ENCODE data around the gene CDYL2. TPM values are rescaled to one million over a fixed set of nuclear protein-coding genes. Genes with fewer than 3 reads are reported as not detected.

Gene CDYL2
- polyA plus RNA-seq, 1 of the 3 experiments (the other 2 are of a cell fraction), result 0.03 TPM

DNA sequence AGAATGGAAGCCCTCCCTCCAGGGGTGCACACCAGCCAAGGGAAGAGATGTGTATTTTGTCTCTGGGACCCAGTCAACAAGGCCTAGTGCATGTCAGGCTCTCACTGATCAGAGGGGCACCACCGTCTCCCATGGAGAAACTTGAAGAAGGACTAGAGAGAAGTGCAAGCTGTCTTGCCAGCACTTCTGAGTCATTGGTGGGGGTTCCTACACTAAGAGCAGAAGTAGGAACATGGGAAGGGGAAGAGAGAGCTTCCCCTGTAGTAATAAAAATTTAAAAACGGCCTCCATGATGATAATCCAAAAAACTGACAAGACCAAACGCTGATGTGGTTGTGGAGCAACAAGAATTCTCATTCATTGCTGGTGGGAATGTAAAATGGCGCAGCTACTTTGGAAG, 217.3 kb downstream of the CDYL2 start (continued):
- TF ChIP-seq, protein P1, sequence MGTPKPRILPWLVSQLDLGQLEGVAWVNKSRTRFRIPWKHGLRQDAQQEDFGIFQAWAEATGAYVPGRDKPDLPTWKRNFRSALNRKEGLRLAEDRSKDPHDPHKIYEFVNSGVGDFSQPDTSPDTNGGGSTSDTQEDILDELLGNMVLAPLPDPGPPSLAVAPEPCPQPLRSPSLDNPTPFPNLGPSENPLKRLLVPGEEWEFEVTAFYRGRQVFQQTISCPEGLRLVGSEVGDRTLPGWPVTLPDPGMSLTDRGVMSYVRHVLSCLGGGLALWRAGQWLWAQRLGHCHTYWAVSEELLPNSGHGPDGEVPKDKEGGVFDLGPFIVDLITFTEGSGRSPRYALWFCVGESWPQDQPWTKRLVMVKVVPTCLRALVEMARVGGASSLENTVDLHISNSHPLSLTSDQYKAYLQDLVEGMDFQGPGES (IDR thresholded peaks at IDR 0.05; ENCODE audit: low read depth, low read length), result no peak

DNA sequence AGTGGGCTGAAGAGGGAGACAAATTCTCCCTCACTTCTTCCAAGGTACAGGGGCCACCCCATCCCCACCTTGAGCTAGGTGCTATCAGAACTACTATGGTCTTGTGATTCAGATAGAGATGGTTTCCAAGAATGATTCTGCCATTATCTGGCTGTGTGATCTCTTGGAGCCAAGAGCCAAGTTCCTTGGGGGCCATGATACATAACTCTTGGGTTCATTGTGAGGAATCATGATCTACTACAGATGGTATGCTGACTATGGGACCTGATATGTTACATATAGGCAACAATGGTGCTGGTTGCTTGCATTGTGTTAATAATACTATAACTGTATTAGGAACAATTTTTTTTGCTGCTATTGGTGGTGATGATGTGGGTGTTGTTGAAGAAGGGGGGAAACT, 217.9 kb downstream of the CDYL2 start:
- Histone ChIP-seq H3K9ac (no peak overlapping the region), H4K20me1 (ENCODE audit: insufficient read depth) (no peaks in the 10 kb centered on the region), H3K9me3 (no peaks in the 10 kb centered on the region), H3K4me3 (ENCODE audit: low read depth in 2 of 2, low read length in 1 of 2) (no peak overlapping the region), H3F3A (replicated peaks; ENCODE audit: insufficient read depth) (no peaks in the 10 kb centered on the region), H3K4me1 (ENCODE audit: control insufficient read depth in 1 of 2, insufficient read depth in 2 of 2, low read depth in 1 of 2, low read length in 1 of 2) (no peaks in the 10 kb centered on the region), H2AFZ (ENCODE audit: low read depth) (no peak overlapping the region), H3K79me2 (ENCODE audit: insufficient read depth) (no peaks in the 10 kb centered on the region), H3K27ac (ENCODE audit: low read depth in 2 of 2, low read length in 1 of 2) (no peak overlapping the region), H3K36me3 (replicated peaks in 1 of 2; ENCODE audit: control insufficient read depth in 1 of 2, insufficient read depth in 2 of 2, low read length in 1 of 2) (no peaks in the 10 kb centered on the region), H3K4me2 (no peak overlapping the region), H3K27me3 (ENCODE audit: insufficient read depth) (no peaks in the 10 kb centered on the region), H3K9me2 (no peaks in the 10 kb centered on the region)
- DNase-seq, result no peak
- TF ChIP-seq, protein P2, sequence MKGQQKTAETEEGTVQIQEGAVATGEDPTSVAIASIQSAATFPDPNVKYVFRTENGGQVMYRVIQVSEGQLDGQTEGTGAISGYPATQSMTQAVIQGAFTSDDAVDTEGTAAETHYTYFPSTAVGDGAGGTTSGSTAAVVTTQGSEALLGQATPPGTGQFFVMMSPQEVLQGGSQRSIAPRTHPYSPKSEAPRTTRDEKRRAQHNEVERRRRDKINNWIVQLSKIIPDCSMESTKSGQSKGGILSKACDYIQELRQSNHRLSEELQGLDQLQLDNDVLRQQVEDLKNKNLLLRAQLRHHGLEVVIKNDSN (IDR thresholded peaks at IDR 0.05; ENCODE audit: borderline replicate concordance, low read depth), result no peak
- TF ChIP-seq TCF12 (IDR thresholded peaks at IDR 0.05), result no peak
- TF ChIP-seq CHD2 (IDR thresholded peaks at IDR 0.05; ENCODE audit: low read length, partially characterized antibody), result no peak
- TF ChIP-seq, protein P3, sequence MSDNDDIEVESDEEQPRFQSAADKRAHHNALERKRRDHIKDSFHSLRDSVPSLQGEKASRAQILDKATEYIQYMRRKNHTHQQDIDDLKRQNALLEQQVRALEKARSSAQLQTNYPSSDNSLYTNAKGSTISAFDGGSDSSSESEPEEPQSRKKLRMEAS (IDR thresholded peaks at IDR 0.05; ENCODE audit: low read depth), result no peak
- no peak for TF ChIP-seq RAD21 (IDR thresholded peaks at IDR 0.05; ENCODE audit: low read length)
- TF ChIP-seq GABPA (IDR thresholded peaks at IDR 0.05; ENCODE audit: low read depth), result no peak
- TF ChIP-seq, protein P1 (IDR thresholded peaks at IDR 0.05; ENCODE audit: low read depth, low read length), result no peak
- no peak for TF ChIP-seq FOXJ3 (CRISPR knock-in tag; IDR thresholded peaks at IDR 0.05)
- no peak for TF ChIP-seq RCOR1 (IDR thresholded peaks at IDR 0.05; ENCODE audit: low read length)
- TF ChIP-seq, protein P4, sequence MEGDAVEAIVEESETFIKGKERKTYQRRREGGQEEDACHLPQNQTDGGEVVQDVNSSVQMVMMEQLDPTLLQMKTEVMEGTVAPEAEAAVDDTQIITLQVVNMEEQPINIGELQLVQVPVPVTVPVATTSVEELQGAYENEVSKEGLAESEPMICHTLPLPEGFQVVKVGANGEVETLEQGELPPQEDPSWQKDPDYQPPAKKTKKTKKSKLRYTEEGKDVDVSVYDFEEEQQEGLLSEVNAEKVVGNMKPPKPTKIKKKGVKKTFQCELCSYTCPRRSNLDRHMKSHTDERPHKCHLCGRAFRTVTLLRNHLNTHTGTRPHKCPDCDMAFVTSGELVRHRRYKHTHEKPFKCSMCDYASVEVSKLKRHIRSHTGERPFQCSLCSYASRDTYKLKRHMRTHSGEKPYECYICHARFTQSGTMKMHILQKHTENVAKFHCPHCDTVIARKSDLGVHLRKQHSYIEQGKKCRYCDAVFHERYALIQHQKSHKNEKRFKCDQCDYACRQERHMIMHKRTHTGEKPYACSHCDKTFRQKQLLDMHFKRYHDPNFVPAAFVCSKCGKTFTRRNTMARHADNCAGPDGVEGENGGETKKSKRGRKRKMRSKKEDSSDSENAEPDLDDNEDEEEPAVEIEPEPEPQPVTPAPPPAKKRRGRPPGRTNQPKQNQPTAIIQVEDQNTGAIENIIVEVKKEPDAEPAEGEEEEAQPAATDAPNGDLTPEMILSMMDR (IDR thresholded peaks at IDR 0.05), result no peak
- ChIA-PET CTCF (no interaction called here), POLR2A (no interaction called here)

DNA sequence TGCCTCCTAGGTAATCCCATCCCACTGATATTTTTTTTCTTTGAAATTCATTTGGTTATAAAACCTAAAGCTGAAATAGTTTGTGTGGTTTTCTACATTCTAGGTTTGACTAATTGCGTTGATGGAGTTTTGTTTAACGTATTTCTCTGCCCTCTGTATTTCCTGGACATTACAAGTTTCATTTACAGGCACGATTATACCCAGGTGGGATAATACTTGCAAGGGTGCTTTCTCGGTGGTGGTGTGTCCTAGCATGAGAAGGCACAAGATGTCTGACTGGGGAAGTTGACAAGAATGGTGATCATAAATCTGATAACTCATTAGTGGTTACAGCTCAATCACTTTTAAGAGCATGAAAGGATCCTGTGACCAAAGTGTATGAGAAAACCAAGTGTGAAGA, 218.6 kb downstream of the CDYL2 start:
- Histone ChIP-seq H3K9me3 (no peaks in the 10 kb centered on the region), H3K36me3 (replicated peaks in 1 of 2; ENCODE audit: control insufficient read depth in 1 of 2, insufficient read depth in 2 of 2, low read length in 1 of 2) (no peaks in the 10 kb centered on the region), H3K27me3 (ENCODE audit: insufficient read depth) (no peaks in the 10 kb centered on the region), H3K4me3 (ENCODE audit: low read depth in 2 of 2, low read length in 1 of 2) (no peak overlapping the region), H3K9ac (no peak overlapping the region), H3K79me2 (ENCODE audit: insufficient read depth) (no peaks in the 10 kb centered on the region), H4K20me1 (ENCODE audit: insufficient read depth) (no peaks in the 10 kb centered on the region), H3K4me2 (no peak overlapping the region), H2AFZ (ENCODE audit: low read depth) (no peak overlapping the region), H3K9me2 (no peaks in the 10 kb centered on the region), H3F3A (replicated peaks; ENCODE audit: insufficient read depth) (no peaks in the 10 kb centered on the region), H3K27ac (ENCODE audit: low read depth in 2 of 2, low read length in 1 of 2) (no peak overlapping the region), H3K4me1 (ENCODE audit: control insufficient read depth in 1 of 2, insufficient read depth in 2 of 2, low read depth in 1 of 2, low read length in 1 of 2) (no peaks in the 10 kb centered on the region)
- CTCF ChIA-PET, result no interaction called here
- WGBS (ENCODE audit: low lambda C conversion rate), result 10% methylated on average over 4 of the region's 4 CpGs
- DNase-seq, result no peak
- POLR2A ChIA-PET, result no interaction called here
- TF ChIP-seq FOXJ3 (CRISPR knock-in tag; IDR thresholded peaks at IDR 0.05) (no peak), JUND (IDR thresholded peaks at IDR 0.05) (no peak), TEAD4 (IDR thresholded peaks at IDR 0.05; ENCODE audit: borderline replicate concordance, insufficient read depth) (no peak), RCOR1 (IDR thresholded peaks at IDR 0.05; ENCODE audit: low read length) (no peak), CHD2 (IDR thresholded peaks at IDR 0.05; ENCODE audit: low read length, partially characterized antibody) (no peak)
- TF ChIP-seq, protein P1 (IDR thresholded peaks at IDR 0.05; ENCODE audit: low read depth, low read length), result no peak
- TF ChIP-seq, protein P5, sequence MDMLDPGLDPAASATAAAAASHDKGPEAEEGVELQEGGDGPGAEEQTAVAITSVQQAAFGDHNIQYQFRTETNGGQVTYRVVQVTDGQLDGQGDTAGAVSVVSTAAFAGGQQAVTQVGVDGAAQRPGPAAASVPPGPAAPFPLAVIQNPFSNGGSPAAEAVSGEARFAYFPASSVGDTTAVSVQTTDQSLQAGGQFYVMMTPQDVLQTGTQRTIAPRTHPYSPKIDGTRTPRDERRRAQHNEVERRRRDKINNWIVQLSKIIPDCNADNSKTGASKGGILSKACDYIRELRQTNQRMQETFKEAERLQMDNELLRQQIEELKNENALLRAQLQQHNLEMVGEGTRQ (IDR thresholded peaks at IDR 0.05; ENCODE audit: borderline replicate concordance, low read depth, low read length), result no peak
- TF ChIP-seq, protein P6, sequence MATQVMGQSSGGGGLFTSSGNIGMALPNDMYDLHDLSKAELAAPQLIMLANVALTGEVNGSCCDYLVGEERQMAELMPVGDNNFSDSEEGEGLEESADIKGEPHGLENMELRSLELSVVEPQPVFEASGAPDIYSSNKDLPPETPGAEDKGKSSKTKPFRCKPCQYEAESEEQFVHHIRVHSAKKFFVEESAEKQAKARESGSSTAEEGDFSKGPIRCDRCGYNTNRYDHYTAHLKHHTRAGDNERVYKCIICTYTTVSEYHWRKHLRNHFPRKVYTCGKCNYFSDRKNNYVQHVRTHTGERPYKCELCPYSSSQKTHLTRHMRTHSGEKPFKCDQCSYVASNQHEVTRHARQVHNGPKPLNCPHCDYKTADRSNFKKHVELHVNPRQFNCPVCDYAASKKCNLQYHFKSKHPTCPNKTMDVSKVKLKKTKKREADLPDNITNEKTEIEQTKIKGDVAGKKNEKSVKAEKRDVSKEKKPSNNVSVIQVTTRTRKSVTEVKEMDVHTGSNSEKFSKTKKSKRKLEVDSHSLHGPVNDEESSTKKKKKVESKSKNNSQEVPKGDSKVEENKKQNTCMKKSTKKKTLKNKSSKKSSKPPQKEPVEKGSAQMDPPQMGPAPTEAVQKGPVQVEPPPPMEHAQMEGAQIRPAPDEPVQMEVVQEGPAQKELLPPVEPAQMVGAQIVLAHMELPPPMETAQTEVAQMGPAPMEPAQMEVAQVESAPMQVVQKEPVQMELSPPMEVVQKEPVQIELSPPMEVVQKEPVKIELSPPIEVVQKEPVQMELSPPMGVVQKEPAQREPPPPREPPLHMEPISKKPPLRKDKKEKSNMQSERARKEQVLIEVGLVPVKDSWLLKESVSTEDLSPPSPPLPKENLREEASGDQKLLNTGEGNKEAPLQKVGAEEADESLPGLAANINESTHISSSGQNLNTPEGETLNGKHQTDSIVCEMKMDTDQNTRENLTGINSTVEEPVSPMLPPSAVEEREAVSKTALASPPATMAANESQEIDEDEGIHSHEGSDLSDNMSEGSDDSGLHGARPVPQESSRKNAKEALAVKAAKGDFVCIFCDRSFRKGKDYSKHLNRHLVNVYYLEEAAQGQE (IDR thresholded peaks at IDR 0.05; ENCODE audit: low read depth, low read length), result no peak
